GM12865 (cell line): Measurements from ENCODE around the gene ME1.
"Not testable (repeated sequence)": the region's sequence is repeated elsewhere in the genome, so short reads cannot be mapped to it uniquely, and the experiment has no call there.

Experiments
- DNase-seq: peaks from one replicate; pipeline ENCODE4 v3.0.0; 2010; ENCODE audit warnings: low read depth
- H3K4me3 ChIP-seq: 2 replicates; pipeline ENCODE4 v1.5.1; 2011; ENCODE audit warnings: mild to moderate bottlenecking, low read depth, low read length, control low read depth
- CTCF ChIP-seq: IDR thresholded peaks from 2 replicates; pipeline ENCODE4 v1.5.1; 2011; ENCODE audit warnings: low read length, control low read depth, low read depth, inconsistent platforms; ENCODE audit not compliant: insufficient read depth; ENCODE audit errors: missing control alignments

The ME1 gene

GRCh38 chr6:83198486-83199172 lies 232.2 kb downstream of the ME1 start:
- no peak for DNase-seq
- TF ChIP-seq CTCF = no peak
- H3K4me3 ChIP-seq = no peak overlapping the region

GRCh38 chr6:83193747-83194566 lies 236.9 kb downstream of the ME1 start:
- TF ChIP-seq CTCF = no peak
- DNase-seq = peak; percentile 24
- peak overlapping the region; percentile 96 for H3K4me3 ChIP-seq

GRCh38 chr6:83192871-83193746 lies 237.7 kb downstream of the ME1 start, which contains the start of the genes PGM3 and RWDD2A:
Gene PGM3, minus strand, starts transcription at chr6:83193265. Its CDS starts 2,253 bp downstream, at chr6:83191012.
Gene RWDD2A, plus strand, starts transcription at chr6:83193357. Its CDS starts 1,095 bp downstream, at chr6:83194452.
- peak; percentile 93 for DNase-seq
- TF ChIP-seq CTCF = no peak
- H3K4me3 ChIP-seq = peak within 1 kb of the TSS; percentile 96

GRCh38 chr6:83192456-83192855 lies 238.4 kb downstream of the ME1 start:
- no peak for TF ChIP-seq CTCF
- H3K4me3 ChIP-seq = peak overlapping the region; percentile 96
- DNase-seq = no peak

GRCh38 chr6:83191974-83192373 lies 238.9 kb downstream of the ME1 start:
- peak overlapping the region; percentile 96 for H3K4me3 ChIP-seq
- not testable (repeated sequence) for DNase-seq

- no peak for DNase-seq
- H3K4me3 ChIP-seq = no peak overlapping the region
- no peak for TF ChIP-seq CTCF
Observed at GRCh38 chr6:83190626-83191025, 240.2 kb downstream of the ME1 start.
